A549 (cell line): ENCODE results near the gene HMCN1. TPM values are rescaled to one million over a fixed set of nuclear protein-coding genes. Genes with fewer than 3 reads are reported as not detected.

Experiments
- ATAC-seq, 2 experiments: fragments of 200-7000 bp in 1 of 2; fragments of >200 bp in 1 of 2; cut with Nextera tagmentation in 1 of 2; cut with Tn5 transposase in 1 of 2; 3 replicates each; pipeline versions ENCODE4 v1.8.0 to v1.9.1; 2018 to 2020; ENCODE audit warnings: mild to moderate bottlenecking in 1 of 2, moderate library complexity in 1 of 2
- CTCF ChIA-PET: fragments of 300-600 bp; sonication (Branson Sonifier 250); formaldehyde crosslinking; extraction: SDS; loops from one replicate; lab custom pipeline; 2021; ENCODE audit warnings: antibody characterized with exemption, inconsistent platforms; lab: Yijun Ruan, JAX
- POLR2A ChIA-PET: fragments of 350-600 bp; formaldehyde crosslinking; extraction: SDS; loops from one replicate; lab custom pipeline; 2021; ENCODE audit warnings: antibody characterized with exemption, inconsistent platforms; lab: Yijun Ruan, JAX
- DNase-seq, 2 experiments: peaks; one replicate each; pipeline versions ENCODE4 v3.0.0 to v3.0.0-alpha.2; 2011 to 2016; ENCODE audit warnings: low read depth in 1 of 2, low spot score in 1 of 2
- FAIRE-seq: peaks from 2 replicates; lab custom pipeline; 2011; peaks lifted over from hg19 to GRCh38; lab: Jason Lieb, UNC
- H3K27ac ChIP-seq, 2 experiments: fragments of >200 bp; sonication (Bioruptor Twin); formaldehyde crosslinking; 3 replicates each; pipeline ENCODE4 v1.5.1; 2016 to 2017
- H3K4me1 ChIP-seq: fragments of >200 bp; sonication (Bioruptor Twin); formaldehyde crosslinking; 3 replicates; pipeline ENCODE4 v1.6.1; 2016
- H3K4me2 ChIP-seq: fragments of >200 bp; sonication (Bioruptor Twin); formaldehyde crosslinking; 3 replicates; pipeline ENCODE4 v1.6.1; 2016
- H3K4me3 ChIP-seq: fragments of >200 bp; sonication (Bioruptor Twin); formaldehyde crosslinking; 3 replicates; pipeline ENCODE4 v1.5.1; 2016
- H3K9me3 ChIP-seq: fragments of >200 bp; sonication (Bioruptor Twin); formaldehyde crosslinking; 3 replicates; pipeline ENCODE4 v1.6.1; 2016
- CBX2 ChIP-seq: fragments of 200-600 bp; sonication (generic); IDR thresholded peaks from 2 replicates; pipeline ENCODE4 v1.6.1; 2016; ENCODE audit warnings: low read depth, mild to moderate bottlenecking, borderline replicate concordance
- CBX8 ChIP-seq: fragments of 200-600 bp; sonication (generic); IDR thresholded peaks from 2 replicates; pipeline ENCODE4 v1.6.1; 2016
- CEBPB ChIP-seq, 2 experiments: fragments of >200 bp in 1 of 2; sonication (Bioruptor Twin) in 1 of 2; formaldehyde crosslinking in 1 of 2; IDR thresholded peaks; 2 replicates each; pipeline ENCODE4 v1.6.1; 2012 to 2016
- CHD4 ChIP-seq: fragments of 200-600 bp; sonication (generic); IDR thresholded peaks from 2 replicates; pipeline ENCODE4 v1.6.1; 2016; ENCODE audit warnings: antibody characterized with exemption, mild to moderate bottlenecking, borderline replicate concordance
- EHF ChIP-seq: fragments of 250-450 bp; sonication (Bioruptor Pico); IDR thresholded peaks from 2 replicates; pipeline ENCODE4 v1.5.0; 2020; ENCODE audit warnings: mild to moderate bottlenecking
- EP300 ChIP-seq, 2 experiments: fragments of >200 bp; sonication (Bioruptor Twin); formaldehyde crosslinking; IDR thresholded peaks; 2 replicates in 1 of 2; 3 replicates in 1 of 2; pipeline ENCODE4 v1.6.1; 2016 to 2017
- ESRRA ChIP-seq: fragments of 150-350 bp; IDR thresholded peaks from 2 replicates; pipeline ENCODE4 v1.6.1; 2014; ENCODE audit warnings: mild to moderate bottlenecking, low read length, borderline replicate concordance
- FOSB ChIP-seq: fragments of 250-450 bp; sonication (Bioruptor Pico); IDR thresholded peaks from 2 replicates; pipeline ENCODE4 v1.5.0; 2020; ENCODE audit warnings: mild to moderate bottlenecking, moderate library complexity
- GATA3 ChIP-seq: IDR thresholded peaks from 2 replicates; pipeline ENCODE4 v1.6.1; 2012; ENCODE audit warnings: borderline replicate concordance
- HOXB13 ChIP-seq: fragments of 250-450 bp; sonication (Bioruptor Pico); IDR thresholded peaks from 2 replicates; pipeline ENCODE4 v1.5.0; 2020; ENCODE audit warnings: low read depth, mild to moderate bottlenecking, moderate library complexity
- HOXB5 ChIP-seq: fragments of 250-450 bp; sonication (Bioruptor Pico); IDR thresholded peaks from 2 replicates; pipeline ENCODE4 v1.5.0; 2020; ENCODE audit warnings: mild to moderate bottlenecking, moderate library complexity
- NFE2L2 ChIP-seq: fragments of 150-350 bp; conservative IDR thresholded peaks from 2 replicates; pipeline ENCODE4 v1.6.1; 2014; ENCODE audit warnings: low read length
- NPAS2 ChIP-seq: fragments of 250-450 bp; sonication (Bioruptor Pico); IDR thresholded peaks from 2 replicates; pipeline ENCODE4 v1.8.0; 2022; ENCODE audit warnings: mild to moderate bottlenecking, moderate library complexity, borderline replicate concordance
- PHF8 ChIP-seq: fragments of 200-600 bp; sonication (generic); IDR thresholded peaks from 2 replicates; pipeline ENCODE4 v1.6.1; 2016; ENCODE audit warnings: low read depth, mild to moderate bottlenecking, antibody characterized with exemption, moderate library complexity, borderline replicate concordance
- RAD21 ChIP-seq, 2 experiments: fragments of >200 bp in 1 of 2; sonication (Bioruptor Twin) in 1 of 2; formaldehyde crosslinking in 1 of 2; IDR thresholded peaks in 1 of 2; conservative IDR thresholded peaks in 1 of 2; 2 replicates in 1 of 2; 3 replicates in 1 of 2; pipeline ENCODE4 v1.6.1; 2012 to 2018; ENCODE audit warnings: inconsistent platforms in 1 of 2
- RFX5 ChIP-seq: fragments of 450-650 bp; IDR thresholded peaks from 2 replicates; pipeline ENCODE4 v1.7.1; 2014; ENCODE audit warnings: antibody characterized with exemption, mild to moderate bottlenecking, moderate library complexity
- SMC3 ChIP-seq: fragments of >200 bp; sonication (Bioruptor Twin); formaldehyde crosslinking; IDR thresholded peaks from 3 replicates; pipeline ENCODE4 v1.6.1; 2018; ENCODE audit warnings: inconsistent platforms
- TP53 ChIP-seq: fragments of 250-450 bp; sonication (Bioruptor Pico); IDR thresholded peaks from 2 replicates; pipeline ENCODE4 v1.5.0; 2021; ENCODE audit warnings: mild to moderate bottlenecking, moderate library complexity
- ZSCAN20 ChIP-seq: fragments of 250-450 bp; sonication (Bioruptor Pico); IDR thresholded peaks from 2 replicates; pipeline ENCODE4 v1.8.0; 2022; ENCODE audit warnings: mild to moderate bottlenecking, moderate library complexity
- WGBS: methylation state at CpG from one replicate; pipeline ENCODE4 v1.1.6; 2017; ENCODE audit errors: missing lambda C conversion rate; 5-methylcytosine and 5-hydroxymethylcytosine counted together
- polyA plus RNA-seq, 4 experiments: library from polyadenylated mRNA; depleted of rRNA in 3 of 4; stranded (reverse); fragments of >200 nt; fragmentation: RNase III in 1 of 4; extraction: RNeasy Plus Mini Kit Qiagen cat#74134 plus additional on column Dnase treatment in 1 of 4; gene quantifications; 2 replicates in 3 of 4; 3 replicates in 1 of 4; pipeline ENCODE4 v1.2.3, GENCODE V29; 2011 to 2017
- TF ChIP-seq, protein P1 (sequence below): fragments of >200 bp; sonication (Bioruptor Twin); formaldehyde crosslinking; IDR thresholded peaks from 3 replicates; pipeline ENCODE4 v1.6.1; 2016
- TF ChIP-seq, protein P2 (sequence below): fragments of >200 bp; sonication (Bioruptor Twin); formaldehyde crosslinking; IDR thresholded peaks from 3 replicates; pipeline ENCODE4 v1.5.1; 2016

The HMCN1 gene
- polyA plus RNA-seq, 2 of the 4 experiments (the other 2 are of a cell fraction): 0.03 to 0.06 TPM

DNA sequence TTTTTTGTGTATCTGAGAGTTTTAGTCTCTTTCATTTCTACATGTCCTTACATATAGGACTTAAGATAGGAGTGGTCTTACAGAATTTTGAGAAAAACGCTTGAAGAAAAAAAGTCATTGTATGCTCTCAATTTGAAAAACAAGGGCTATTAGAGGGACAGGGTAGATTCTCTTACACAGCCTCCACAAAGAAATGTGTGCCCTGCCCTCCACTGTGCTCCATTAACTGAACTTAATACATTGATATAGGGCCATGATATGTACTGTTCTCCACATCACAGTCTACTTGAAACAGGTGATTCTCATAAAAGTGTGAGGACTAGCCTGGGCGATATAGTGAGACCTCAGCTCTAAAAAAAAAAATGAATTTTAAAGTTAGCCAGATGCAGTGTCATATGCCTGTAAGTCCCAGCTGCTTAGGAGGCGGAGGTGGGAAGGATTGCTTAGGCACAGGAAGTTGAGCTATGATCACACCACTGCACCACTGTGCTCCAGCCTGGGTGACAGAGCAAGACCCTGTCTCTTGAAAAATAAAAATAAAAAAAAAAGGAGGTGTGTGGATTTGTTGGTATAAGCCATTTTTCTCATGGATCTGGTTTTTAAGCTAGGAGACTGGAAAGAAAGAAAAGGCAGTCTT, 77.0 kb downstream of the HMCN1 start (continued):
- no peak for TF ChIP-seq EHF (CRISPR knock-in tag)
- no peak for TF ChIP-seq CBX2
- TF ChIP-seq RAD21 (conservative IDR thresholded peaks at IDR 0.05 in 1 of 2, IDR thresholded peaks at IDR 0.05 in 1 of 2): no peak
- no peak for TF ChIP-seq NFE2L2
- no peak for TF ChIP-seq EP300 (IDR thresholded peaks at IDR 0.05)
- TF ChIP-seq, protein P1, sequence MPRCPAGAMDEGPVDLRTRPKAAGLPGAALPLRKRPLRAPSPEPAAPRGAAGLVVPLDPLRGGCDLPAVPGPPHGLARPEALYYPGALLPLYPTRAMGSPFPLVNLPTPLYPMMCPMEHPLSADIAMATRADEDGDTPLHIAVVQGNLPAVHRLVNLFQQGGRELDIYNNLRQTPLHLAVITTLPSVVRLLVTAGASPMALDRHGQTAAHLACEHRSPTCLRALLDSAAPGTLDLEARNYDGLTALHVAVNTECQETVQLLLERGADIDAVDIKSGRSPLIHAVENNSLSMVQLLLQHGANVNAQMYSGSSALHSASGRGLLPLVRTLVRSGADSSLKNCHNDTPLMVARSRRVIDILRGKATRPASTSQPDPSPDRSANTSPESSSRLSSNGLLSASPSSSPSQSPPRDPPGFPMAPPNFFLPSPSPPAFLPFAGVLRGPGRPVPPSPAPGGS: no peak

DNA sequence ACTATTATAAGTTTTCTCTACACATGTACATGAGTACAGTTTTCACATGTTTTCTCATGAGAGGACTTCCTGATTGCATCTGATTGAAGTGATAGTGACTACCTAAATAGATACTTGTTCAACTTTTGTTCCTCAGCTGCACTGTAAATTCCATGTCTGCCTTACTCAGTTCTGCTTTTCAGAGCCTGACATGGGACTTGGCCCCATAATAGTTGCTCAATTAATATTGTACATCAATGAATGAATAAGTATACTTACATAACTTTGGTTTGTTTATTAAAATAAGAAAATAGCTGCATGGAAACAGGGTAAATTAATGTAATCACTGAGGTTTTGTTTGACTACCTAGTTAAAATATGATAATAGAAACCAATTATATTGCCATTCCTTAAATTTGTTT, 78.7 kb downstream of the HMCN1 start:
- POLR2A ChIA-PET: no interaction called here
- no peak for ATAC-seq
- H3K4me3 ChIP-seq: no peak overlapping the region
- no peak overlapping the region for H3K4me2 ChIP-seq
- H3K4me1 ChIP-seq: no peaks in the 10 kb centered on the region
- CTCF ChIA-PET: interaction anchor here (0.6 to 1.7 kb wide), 14 partner anchors 9 to 401 kb away, joined by 3 to 10 read pairs (median 4); no protein-coding TSS in a partner anchor
- TF ChIP-seq TP53 (CRISPR knock-in tag): no peak
- no peak for TF ChIP-seq ZSCAN20 (CRISPR knock-in tag)
- no peak for TF ChIP-seq RAD21 (conservative IDR thresholded peaks at IDR 0.05 in 1 of 2, IDR thresholded peaks at IDR 0.05 in 1 of 2)
- no peak for TF ChIP-seq GATA3
- no peak for TF ChIP-seq CBX8
- no peak for TF ChIP-seq RFX5
- TF ChIP-seq ESRRA: no peak
- H3K9me3 ChIP-seq: no peaks in the 10 kb centered on the region
- no peak overlapping the region for H3K27ac ChIP-seq
- no peak for FAIRE-seq
- no peak for DNase-seq

DNA sequence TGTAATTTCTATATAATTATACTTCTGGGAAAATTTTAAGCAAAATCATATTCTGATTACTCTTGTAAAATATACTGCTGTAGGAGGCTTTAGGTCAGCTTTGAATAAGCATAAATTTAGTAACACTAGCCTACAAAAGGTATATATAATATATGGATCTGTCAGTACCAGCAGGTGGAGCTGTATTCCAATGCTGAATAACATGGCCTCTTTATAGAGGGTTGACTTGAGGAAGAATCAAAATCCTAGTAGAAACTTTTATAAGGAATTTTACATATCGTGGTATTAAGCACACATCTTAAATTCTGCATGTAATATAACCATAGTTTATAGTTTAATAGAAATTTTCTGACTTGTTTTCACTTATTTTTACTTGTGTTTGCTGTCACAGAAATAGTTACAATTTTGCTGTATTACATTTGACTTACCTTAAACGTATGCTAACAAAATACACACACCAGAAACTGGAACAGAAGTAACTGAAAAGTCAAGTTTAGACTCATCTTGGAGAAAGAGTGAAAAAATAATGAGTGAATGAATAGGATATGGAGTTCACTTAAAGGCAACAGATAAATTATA, 79.3 kb downstream of the HMCN1 start:
- ChIA-PET CTCF (interaction anchor here (0.6 to 1.7 kb wide), 15 partner anchors 9 to 1935 kb away, joined by 3 to 10 read pairs (median 4); no protein-coding TSS in a partner anchor), POLR2A (no interaction called here)
- Histone ChIP-seq H3K9me3 (no peaks in the 10 kb centered on the region), H3K4me2 (no peak overlapping the region), H3K4me1 (no peaks in the 10 kb centered on the region), H3K4me3 (no peak overlapping the region), H3K27ac (no peak overlapping the region)
- TF ChIP-seq PHF8: no peak
- TF ChIP-seq NPAS2: no peak
- TF ChIP-seq HOXB13 (CRISPR knock-in tag): no peak
- no peak for TF ChIP-seq TP53 (CRISPR knock-in tag)
- TF ChIP-seq FOSB (CRISPR knock-in tag): no peak
- TF ChIP-seq RAD21 (conservative IDR thresholded peaks at IDR 0.05 in 1 of 2, IDR thresholded peaks at IDR 0.05 in 1 of 2): peak; percentile 77
- TF ChIP-seq SMC3: peak; percentile 84
- no peak for TF ChIP-seq NFE2L2
- TF ChIP-seq CEBPB (IDR thresholded peaks at IDR 0.05): no peak
- TF ChIP-seq, protein P2, sequence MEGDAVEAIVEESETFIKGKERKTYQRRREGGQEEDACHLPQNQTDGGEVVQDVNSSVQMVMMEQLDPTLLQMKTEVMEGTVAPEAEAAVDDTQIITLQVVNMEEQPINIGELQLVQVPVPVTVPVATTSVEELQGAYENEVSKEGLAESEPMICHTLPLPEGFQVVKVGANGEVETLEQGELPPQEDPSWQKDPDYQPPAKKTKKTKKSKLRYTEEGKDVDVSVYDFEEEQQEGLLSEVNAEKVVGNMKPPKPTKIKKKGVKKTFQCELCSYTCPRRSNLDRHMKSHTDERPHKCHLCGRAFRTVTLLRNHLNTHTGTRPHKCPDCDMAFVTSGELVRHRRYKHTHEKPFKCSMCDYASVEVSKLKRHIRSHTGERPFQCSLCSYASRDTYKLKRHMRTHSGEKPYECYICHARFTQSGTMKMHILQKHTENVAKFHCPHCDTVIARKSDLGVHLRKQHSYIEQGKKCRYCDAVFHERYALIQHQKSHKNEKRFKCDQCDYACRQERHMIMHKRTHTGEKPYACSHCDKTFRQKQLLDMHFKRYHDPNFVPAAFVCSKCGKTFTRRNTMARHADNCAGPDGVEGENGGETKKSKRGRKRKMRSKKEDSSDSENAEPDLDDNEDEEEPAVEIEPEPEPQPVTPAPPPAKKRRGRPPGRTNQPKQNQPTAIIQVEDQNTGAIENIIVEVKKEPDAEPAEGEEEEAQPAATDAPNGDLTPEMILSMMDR: peak; percentile 77
- no peak for TF ChIP-seq CHD4
- TF ChIP-seq HOXB5: no peak
- ATAC-seq: peak; percentile 82 to 89
- 47% methylated on average over 2 of the region's 2 CpGs for WGBS
- DNase-seq: peak; percentile 5 to 63
- peak; percentile 63 for FAIRE-seq
